ENCODE data around the gene PVALB.
A peak's percentile ranks its signal among the peaks of the same experiment; 100 is the strongest.

Gene PVALB

DNA sequence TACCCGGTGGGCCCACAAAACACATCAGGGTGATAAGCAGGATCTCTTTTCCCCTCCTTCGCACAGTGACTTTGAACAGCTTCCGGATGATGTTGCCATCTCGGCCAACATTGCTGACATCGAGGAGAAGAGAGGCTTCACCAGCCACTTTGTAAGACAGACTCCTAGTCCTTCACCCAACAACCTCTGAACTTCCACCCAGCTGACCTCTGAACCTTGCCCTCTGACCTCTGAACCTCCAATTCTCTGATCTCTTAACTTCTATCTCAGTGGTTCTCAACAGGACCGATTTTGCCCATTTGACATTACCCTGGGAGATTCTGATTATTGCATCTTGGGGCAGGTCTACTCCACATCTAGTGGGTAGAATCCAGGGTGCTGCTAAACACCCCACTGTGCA lies 47.1 kb upstream of the PVALB start:
- Histone ChIP-seq H2AFZ (ENCODE audit: low read depth, low read length, severe bottlenecking) (no peak overlapping the region), H3K79me2 (ENCODE audit: insufficient read depth, low read length) (no peaks in the 10 kb centered on the region), H3K4me3 (ENCODE audit: insufficient read depth, low read length, poor library complexity, severe bottlenecking) (no peak overlapping the region), H3K27me3 (ENCODE audit: low read length) (no peaks in the 10 kb centered on the region), H4K20me1 (ENCODE audit: low read depth, low read length) (no peaks in the 10 kb centered on the region), H3K9me2 (replicated peaks; ENCODE audit: insufficient read depth, low read length) (no peaks in the 10 kb centered on the region), H3K4me2 (ENCODE audit: low read depth, low read length, poor library complexity, severe bottlenecking) (no peak overlapping the region), H3F3A (ENCODE audit: insufficient read depth) (peaks cover 18% of the 10 kb centered on the region), H3K27ac (ENCODE audit: low read depth, low read length) (no peak overlapping the region), H3K9ac (ENCODE audit: low read length) (no peak overlapping the region), H3K9me3 (ENCODE audit: insufficient read depth, low read length) (no peaks in the 10 kb centered on the region), H3K36me3 (ENCODE audit: low read length) (no peaks in the 10 kb centered on the region)
- TF ChIP-seq, protein P1, sequence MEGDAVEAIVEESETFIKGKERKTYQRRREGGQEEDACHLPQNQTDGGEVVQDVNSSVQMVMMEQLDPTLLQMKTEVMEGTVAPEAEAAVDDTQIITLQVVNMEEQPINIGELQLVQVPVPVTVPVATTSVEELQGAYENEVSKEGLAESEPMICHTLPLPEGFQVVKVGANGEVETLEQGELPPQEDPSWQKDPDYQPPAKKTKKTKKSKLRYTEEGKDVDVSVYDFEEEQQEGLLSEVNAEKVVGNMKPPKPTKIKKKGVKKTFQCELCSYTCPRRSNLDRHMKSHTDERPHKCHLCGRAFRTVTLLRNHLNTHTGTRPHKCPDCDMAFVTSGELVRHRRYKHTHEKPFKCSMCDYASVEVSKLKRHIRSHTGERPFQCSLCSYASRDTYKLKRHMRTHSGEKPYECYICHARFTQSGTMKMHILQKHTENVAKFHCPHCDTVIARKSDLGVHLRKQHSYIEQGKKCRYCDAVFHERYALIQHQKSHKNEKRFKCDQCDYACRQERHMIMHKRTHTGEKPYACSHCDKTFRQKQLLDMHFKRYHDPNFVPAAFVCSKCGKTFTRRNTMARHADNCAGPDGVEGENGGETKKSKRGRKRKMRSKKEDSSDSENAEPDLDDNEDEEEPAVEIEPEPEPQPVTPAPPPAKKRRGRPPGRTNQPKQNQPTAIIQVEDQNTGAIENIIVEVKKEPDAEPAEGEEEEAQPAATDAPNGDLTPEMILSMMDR (IDR thresholded peaks at IDR 0.05; ENCODE audit: insufficient read depth, low read length, poor library complexity, severe bottlenecking) = no peak
- no peak for TF ChIP-seq EZH2phosphoT487 (conservative IDR thresholded peaks at IDR 0.05; ENCODE audit: low read length)

DNA sequence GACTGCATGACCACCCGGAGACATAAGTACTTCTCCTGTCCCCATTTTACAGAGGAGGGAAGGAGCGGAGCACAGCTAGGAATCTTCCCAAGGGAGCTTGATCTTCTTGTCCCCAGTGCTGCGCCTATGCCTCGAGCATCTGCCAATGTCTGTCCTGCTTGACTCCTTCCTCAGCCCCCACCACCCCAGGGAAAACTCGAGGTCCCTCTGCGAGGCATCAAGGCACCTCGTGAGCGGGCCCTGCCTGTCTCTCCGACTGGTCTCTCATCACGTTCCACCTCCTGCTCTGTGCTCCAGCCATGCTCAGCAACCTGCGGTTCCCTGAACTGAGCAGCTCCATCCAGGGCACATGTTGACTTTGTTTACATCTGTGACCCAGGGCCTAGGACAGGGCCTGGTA lies 46.4 kb upstream of the PVALB start:
- no peak overlapping the region for H3K9ac ChIP-seq (ENCODE audit: low read length)
- H3K27me3 ChIP-seq (ENCODE audit: low read length) = no peaks in the 10 kb centered on the region
- no peaks in the 10 kb centered on the region for H3K36me3 ChIP-seq (ENCODE audit: low read length)
- H3K27ac ChIP-seq (ENCODE audit: low read depth, low read length) = no peak overlapping the region
- H3K4me2 ChIP-seq (ENCODE audit: low read depth, low read length, poor library complexity, severe bottlenecking) = no peak overlapping the region
- no peaks in the 10 kb centered on the region for H3K79me2 ChIP-seq (ENCODE audit: insufficient read depth, low read length)
- no peaks in the 10 kb centered on the region for H3K9me2 ChIP-seq (replicated peaks; ENCODE audit: insufficient read depth, low read length)
- TF ChIP-seq, protein P1 (IDR thresholded peaks at IDR 0.05; ENCODE audit: insufficient read depth, low read length, poor library complexity, severe bottlenecking) = no peak
- no peak for TF ChIP-seq EZH2phosphoT487 (conservative IDR thresholded peaks at IDR 0.05; ENCODE audit: low read length)
- no peak overlapping the region for H2AFZ ChIP-seq (ENCODE audit: low read depth, low read length, severe bottlenecking)
- peaks cover 23% of the 10 kb centered on the region for H3F3A ChIP-seq (ENCODE audit: insufficient read depth)
- H4K20me1 ChIP-seq (ENCODE audit: low read depth, low read length) = no peaks in the 10 kb centered on the region
- H3K4me3 ChIP-seq (ENCODE audit: insufficient read depth, low read length, poor library complexity, severe bottlenecking) = no peak overlapping the region
- H3K9me3 ChIP-seq (ENCODE audit: insufficient read depth, low read length) = no peaks in the 10 kb centered on the region

DNA sequence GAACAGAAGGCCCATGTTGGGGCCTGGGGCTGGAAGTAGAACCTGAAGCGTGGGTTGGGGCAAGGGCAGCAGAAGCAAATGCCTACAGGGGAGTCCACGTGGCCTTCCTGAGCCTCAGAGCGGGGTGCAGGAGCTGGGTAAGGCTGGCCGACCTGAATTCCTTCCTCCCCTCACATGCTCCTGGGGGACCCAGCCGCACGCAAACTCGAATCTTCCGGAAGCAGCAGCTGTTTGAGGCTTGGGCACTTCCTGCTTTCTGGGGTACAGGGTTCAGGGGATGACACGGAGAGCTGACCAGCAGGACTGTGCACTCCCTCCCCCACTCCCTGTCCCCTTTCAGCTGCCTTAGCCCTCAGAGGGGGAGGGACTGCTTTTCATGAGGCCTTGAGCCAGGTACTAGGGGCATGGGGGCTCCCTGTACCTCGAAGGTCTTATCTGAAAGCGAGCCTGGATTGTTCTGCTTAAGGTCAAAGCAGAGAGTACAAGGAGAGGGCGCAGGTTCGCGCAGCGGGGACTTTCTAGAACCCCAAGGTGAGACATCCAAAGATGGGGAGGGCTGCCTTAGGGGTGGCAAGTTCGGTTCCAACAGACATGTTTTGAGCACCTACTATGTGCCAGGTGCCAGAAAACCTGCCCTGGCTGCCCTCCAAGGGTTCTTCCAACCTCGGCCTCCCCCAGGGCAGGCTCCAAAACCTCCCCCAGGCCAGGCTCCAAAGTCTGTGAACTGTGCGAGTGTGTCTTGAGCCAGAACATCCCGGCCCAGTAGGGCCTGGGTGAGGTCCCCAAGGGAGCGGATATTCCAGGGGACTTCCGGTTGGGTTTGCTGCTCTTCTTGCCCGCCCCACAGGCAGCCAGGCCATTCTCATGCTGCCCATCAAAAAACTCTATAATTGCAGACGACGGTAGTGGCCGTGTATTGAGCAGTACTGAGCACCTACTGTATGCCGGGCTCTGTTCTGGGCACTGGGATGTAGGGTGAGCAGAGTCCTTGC lies 45.7 kb upstream of the PVALB start:
- Histone ChIP-seq H3K4me3 (ENCODE audit: insufficient read depth, low read length, poor library complexity, severe bottlenecking) (no peak overlapping the region), H3K9me3 (ENCODE audit: insufficient read depth, low read length) (no peaks in the 10 kb centered on the region)

More for the DNA sequence above, 45.7 kb upstream of the PVALB start:
- Histone ChIP-seq H3K27ac (ENCODE audit: low read depth, low read length) (no peak overlapping the region), H3F3A (ENCODE audit: insufficient read depth) (peaks cover 23% of the 10 kb centered on the region), H3K9me2 (replicated peaks; ENCODE audit: insufficient read depth, low read length) (no peaks in the 10 kb centered on the region), H3K36me3 (ENCODE audit: low read length) (no peaks in the 10 kb centered on the region), H3K79me2 (ENCODE audit: insufficient read depth, low read length) (no peaks in the 10 kb centered on the region), H4K20me1 (ENCODE audit: low read depth, low read length) (no peaks in the 10 kb centered on the region), H3K27me3 (ENCODE audit: low read length) (no peaks in the 10 kb centered on the region), H2AFZ (ENCODE audit: low read depth, low read length, severe bottlenecking) (no peak overlapping the region), H3K4me2 (ENCODE audit: low read depth, low read length, poor library complexity, severe bottlenecking) (peak overlapping the region; percentile 48), H3K9ac (ENCODE audit: low read length) (peak overlapping the region; percentile 44)
- no peak for TF ChIP-seq EZH2phosphoT487 (conservative IDR thresholded peaks at IDR 0.05; ENCODE audit: low read length)
- TF ChIP-seq, protein P1 (IDR thresholded peaks at IDR 0.05; ENCODE audit: insufficient read depth, low read length, poor library complexity, severe bottlenecking) = no peak
